Inflammatory macrophage treated with lipopolysaccharide for 1 hour (primary cell): ENCODE measurements around the gene TBC1D3I.
A peak's percentile ranks its signal among the peaks of the same experiment; 100 is the strongest.
"Not testable (repeated sequence)": the region's sequence is repeated elsewhere in the genome, so short reads cannot be mapped to it uniquely, and the experiment has no call there.

ENCODE experiments used
- DNase-seq, 2 donors: peaks; one replicate each; pipeline ENCODE4 v3.0.0-alpha.2; 2020 to 2022

The TBC1D3I gene

GRCh38 chr17:36264470-36264869 lies at the start of gene TBC1D3I:
Gene TBC1D3I (minus strand): TSS chr17:36264570. CDS start chr17:36262985, 1,585 bp downstream.
- not testable (repeated sequence) for DNase-seq

DNA sequence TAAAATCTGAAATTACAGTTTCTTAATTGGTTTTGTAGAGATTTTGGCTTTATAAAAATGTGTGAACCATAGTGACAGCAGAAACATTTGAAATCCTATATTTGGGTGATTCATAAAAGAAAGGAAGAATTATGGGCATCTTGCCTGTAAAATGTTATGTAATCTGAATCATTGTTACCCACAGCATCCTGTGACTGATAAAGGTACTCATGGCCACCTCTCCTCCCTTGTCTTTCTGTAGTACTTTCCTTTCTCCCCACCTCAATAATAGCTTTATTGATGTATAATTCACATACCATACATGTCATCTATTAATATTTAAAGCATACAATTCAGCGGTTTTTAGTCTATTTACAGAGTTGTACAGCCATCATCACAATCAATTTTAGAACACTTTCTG lies 30.8 kb upstream of the TBC1D3I start:
- DNase-seq: not testable (repeated sequence)

- not testable (repeated sequence) for DNase-seq
Measured at GRCh38 chr17:36289965-36290612, 25.7 kb upstream of the TBC1D3I start.

DNA sequence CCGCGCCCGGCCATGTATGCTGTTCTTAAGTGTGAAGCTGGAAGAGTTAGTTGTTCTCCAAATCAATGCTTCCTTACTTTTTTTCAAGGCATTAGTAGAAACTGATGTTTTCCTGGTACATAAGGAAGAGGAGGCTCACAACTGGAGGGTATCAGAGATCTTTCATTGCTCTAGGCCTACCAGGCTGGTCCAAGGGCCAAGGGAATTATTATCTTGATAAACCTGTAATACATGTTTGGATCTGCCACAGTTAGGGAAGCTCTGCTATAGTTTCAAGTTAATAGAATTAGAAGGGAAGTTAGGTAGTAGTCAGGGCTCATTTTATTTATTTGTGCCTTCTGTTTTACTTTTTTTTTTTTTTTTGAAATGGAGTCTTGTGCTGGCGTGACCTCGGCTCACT lies 19.8 kb upstream of the TBC1D3I start:
- DNase-seq: not testable (repeated sequence)

DNA sequence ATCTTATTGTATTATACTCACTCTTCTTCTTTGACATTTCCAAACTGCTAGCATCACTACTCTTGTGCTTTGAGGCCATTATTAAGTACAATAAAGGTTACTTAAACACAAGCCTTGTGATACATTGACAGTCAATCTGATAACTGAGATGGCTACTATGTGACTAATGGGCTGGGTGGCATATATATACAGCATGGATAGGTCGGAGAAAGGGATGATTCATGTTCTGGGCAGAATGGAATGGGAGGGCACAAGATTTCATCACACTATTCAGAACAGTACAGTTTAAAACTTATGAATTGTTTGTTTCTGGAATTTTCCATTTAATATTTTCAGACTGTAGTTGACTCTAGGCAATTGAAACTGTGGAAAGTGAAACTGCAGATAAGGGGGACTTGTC lies 18.9 kb upstream of the TBC1D3I start:
- not testable (repeated sequence) for DNase-seq

- DNase-seq: not testable (repeated sequence)
Measured at GRCh38 chr17:36242046-36242445, 22.3 kb downstream of the TBC1D3I start.

GRCh38 chr17:36229644-36230043 lies 34.7 kb downstream of the TBC1D3I start:
- not testable (repeated sequence) for DNase-seq

- peak in 1 of 2 donors; percentile 71 for DNase-seq
Measured at GRCh38 chr17:36222967-36223366, 41.4 kb downstream of the TBC1D3I start.

- not testable (repeated sequence) for DNase-seq
Measured at GRCh38 chr17:36221581-36222100, 42.7 kb downstream of the TBC1D3I start.

GRCh38 chr17:36220737-36221580 lies 43.4 kb downstream of the TBC1D3I start:
- not testable (repeated sequence) for DNase-seq

DNA sequence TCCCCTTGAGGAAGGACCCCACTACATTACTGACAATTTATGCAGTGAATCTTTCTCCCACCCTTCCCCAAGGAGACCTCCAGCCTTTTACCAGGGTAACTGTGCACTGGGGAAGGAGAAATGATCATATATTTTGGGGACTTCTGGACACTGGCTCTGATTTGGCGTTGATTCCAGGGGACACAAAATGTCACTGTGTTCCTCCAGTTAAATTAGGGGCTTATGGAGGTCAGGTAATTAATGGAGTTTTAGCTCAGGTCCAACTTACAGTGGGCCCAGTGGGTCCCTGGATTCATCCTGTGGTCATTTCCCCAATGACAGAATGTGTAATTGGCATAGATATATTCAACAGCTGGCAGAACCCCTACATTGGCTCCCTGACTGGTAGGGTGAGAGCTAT lies 44.8 kb downstream of the TBC1D3I start:
- DNase-seq: not testable (repeated sequence)

- DNase-seq: peak; percentile 68 to 92
Measured at GRCh38 chr17:36215406-36216308, 48.7 kb downstream of the TBC1D3I start.

GRCh38 chr17:36214918-36215317 lies 49.5 kb downstream of the TBC1D3I start:
- peak in 1 of 2 donors; percentile 69 for DNase-seq

GRCh38 chr17:36213695-36214094 lies 50.7 kb downstream of the TBC1D3I start:
- no peak for DNase-seq

DNA sequence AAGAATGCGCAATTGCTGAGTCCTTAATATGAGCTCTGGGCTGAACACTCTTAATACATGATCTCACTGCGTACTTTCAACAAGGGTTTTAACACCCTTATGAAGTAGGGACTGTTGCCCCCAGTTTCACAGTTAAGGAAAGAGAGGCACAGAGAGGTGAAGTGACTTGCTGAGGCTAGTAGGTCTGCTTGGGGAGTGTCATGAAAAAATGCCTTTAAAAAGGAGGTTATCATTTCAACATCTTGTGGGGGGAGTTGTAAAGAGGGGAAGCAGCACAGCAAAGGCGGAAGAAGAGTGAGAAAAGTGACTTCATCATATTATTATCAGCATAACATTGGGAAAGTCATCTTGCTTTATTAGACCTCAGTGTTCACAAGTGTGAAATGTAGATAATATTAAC lies 51.4 kb downstream of the TBC1D3I start:
- peak; percentile 67 to 100 for DNase-seq

DNA sequence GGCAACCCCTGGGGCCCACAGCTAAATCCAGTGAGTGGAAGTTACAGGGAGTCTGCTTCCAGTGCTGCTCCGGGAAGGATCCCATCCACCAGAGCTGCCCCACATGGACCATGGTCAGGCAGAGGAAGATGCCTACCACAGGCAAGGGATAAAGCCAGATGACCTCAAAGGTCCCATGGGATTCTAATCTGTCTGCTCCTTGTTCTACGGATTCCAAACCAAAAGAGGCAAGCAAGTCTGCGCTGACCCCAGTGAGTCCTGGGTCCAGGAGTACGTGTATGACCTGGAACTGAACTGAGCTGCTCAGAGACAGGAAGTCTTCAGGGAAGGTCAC lies 52.1 kb downstream of the TBC1D3I start:
- DNase-seq: no peak

GRCh38 chr17:36211484-36212271 lies 52.7 kb downstream of the TBC1D3I start:
- peak; percentile 93 to 99 for DNase-seq

GRCh38 chr17:36210439-36211211 lies 53.7 kb downstream of the TBC1D3I start, which contains the start of gene CCL4L2:
Gene CCL4L2 (plus strand): TSS chr17:36211063.
- DNase-seq: peak; percentile 93 to 100

- no peak for DNase-seq
Measured at GRCh38 chr17:36209575-36209974, 54.8 kb downstream of the TBC1D3I start.

DNA sequence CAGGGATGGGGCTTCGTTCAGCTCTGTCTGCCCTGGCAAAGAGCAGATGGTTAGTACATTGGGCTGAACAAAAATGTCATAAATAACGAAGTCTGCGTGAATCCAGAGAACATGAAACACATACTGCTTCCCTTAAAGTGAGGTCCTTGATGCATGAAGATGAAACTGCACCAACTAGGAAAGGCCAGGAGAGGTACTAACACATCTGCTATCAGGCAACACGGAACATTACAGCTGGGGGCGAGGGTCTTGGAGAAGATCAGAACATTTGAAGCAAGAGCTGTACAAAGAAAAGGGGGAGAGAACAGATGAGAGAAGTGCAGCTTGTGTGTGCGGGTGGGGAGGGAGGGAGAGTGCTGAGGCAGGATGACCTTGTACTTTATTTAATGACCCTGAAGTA lies 57.0 kb downstream of the TBC1D3I start:
- DNase-seq: not testable (repeated sequence)

- peak in 1 of 2 donors; percentile 40 for DNase-seq
Measured at GRCh38 chr17:36206486-36206821, 57.9 kb downstream of the TBC1D3I start.
